Muscle of leg (tissue), 9 donors: ENCODE results near the gene KRT77. TPM values are rescaled to one million over a fixed set of nuclear protein-coding genes. Genes with fewer than 3 reads are reported as not detected.

Experiments
- polyA plus RNA-seq, 8 donors: library from polyadenylated mRNA; unstranded; fragments of 120-200 nt; gene quantifications; one replicate each; pipeline versions ENCODE4 v1.2.1 to v1.2.3, GENCODE V29; 2013; ENCODE audit warnings: inconsistent platforms in 1 of 8, low replicate concordance in 1 of 8; ENCODE audit not compliant: insufficient read length in 8 of 8, insufficient read depth in 1 of 8
- total RNA-seq: library from RNA; stranded (reverse); fragments of 120-200 nt; gene quantifications from one replicate; pipeline ENCODE4 v1.2.4, GENCODE V29; 2013

KRT77 gene
- total and polyA plus RNA-seq, 9 donors, result 0.08 to 0.61 TPM; not detected in 7

Other genes with a start within 250 kb of the KRT77 start
- not detected for gene KRT6C, start 229.7 kb downstream of the KRT77 start, total RNA-seq
- under 1 TPM in 1 of 8 donors, not detected in 7; 0.32 TPM for gene KRT6C, start 229.7 kb downstream of the KRT77 start, polyA plus RNA-seq
- gene KRT6A, start 210.3 kb downstream of the KRT77 start, total RNA-seq, result not detected
- gene KRT6A, start 210.3 kb downstream of the KRT77 start, polyA plus RNA-seq, result 10 to 100 TPM in 1 of 8 donors, under 1 TPM in 3, not detected in 4; 0.05 to 26.4 (median 0.63) TPM
- 0.66 TPM for gene KRT5, start 183.1 kb downstream of the KRT77 start, total RNA-seq
- gene KRT5, start 183.1 kb downstream of the KRT77 start, polyA plus RNA-seq, result 100 to 1,000 TPM in 1 of 8 donors, 10 to 100 TPM in 1, 1 to 10 TPM in 1, under 1 TPM in 5; 0.21 to 383 (median 0.62) TPM
- gene KRT71, start 150.4 kb downstream of the KRT77 start, total RNA-seq, result not detected
- not detected for gene KRT71, start 150.4 kb downstream of the KRT77 start, polyA plus RNA-seq
- not detected for gene KRT74, start 129.7 kb downstream of the KRT77 start, total RNA-seq
- under 1 TPM in 1 of 8 donors, not detected in 7; 0.09 TPM for gene KRT74, start 129.7 kb downstream of the KRT77 start, polyA plus RNA-seq
- not detected for gene KRT72, start 102.1 kb downstream of the KRT77 start, total RNA-seq
- not detected for gene KRT72, start 102.1 kb downstream of the KRT77 start, polyA plus RNA-seq
- gene KRT73, start 85.0 kb downstream of the KRT77 start, total RNA-seq, result 0.09 TPM
- gene KRT73, start 85.0 kb downstream of the KRT77 start, polyA plus RNA-seq, result under 1 TPM in 1 of 8 donors, not detected in 7; 0.12 TPM
- not detected for gene KRT2, start 51.3 kb downstream of the KRT77 start, total RNA-seq
- gene KRT2, start 51.3 kb downstream of the KRT77 start, polyA plus RNA-seq, result under 1 TPM in 2 of 8 donors, not detected in 6; 0.11 to 0.18 TPM
- gene KRT1, start 23.1 kb downstream of the KRT77 start, total RNA-seq, result 0.35 TPM
- 100 to 1,000 TPM in 1 of 8 donors, 10 to 100 TPM in 1, 1 to 10 TPM in 4, under 1 TPM in 2; 0.47 to 193 (median 1.9) TPM for gene KRT1, start 23.1 kb downstream of the KRT77 start, polyA plus RNA-seq
- gene KRT76, start 73.8 kb upstream of the KRT77 start, total RNA-seq, result not detected
- gene KRT76, start 73.8 kb upstream of the KRT77 start, polyA plus RNA-seq, result not detected
- gene KRT3, start 92.6 kb upstream of the KRT77 start, total RNA-seq, result not detected
- under 1 TPM in 1 of 8 donors, not detected in 7; 0.13 TPM for gene KRT3, start 92.6 kb upstream of the KRT77 start, polyA plus RNA-seq
- 0.04 TPM for gene KRT4, start 110.6 kb upstream of the KRT77 start, total RNA-seq
- gene KRT4, start 110.6 kb upstream of the KRT77 start, polyA plus RNA-seq, result 100 to 1,000 TPM in 1 of 8 donors, 1 to 10 TPM in 1, under 1 TPM in 5, not detected in 1; 0.04 to 178 (median 0.50) TPM
- gene KRT79, start 130.8 kb upstream of the KRT77 start, total RNA-seq, result not detected
- not detected for gene KRT79, start 130.8 kb upstream of the KRT77 start, polyA plus RNA-seq
- gene KRT78, start 145.5 kb upstream of the KRT77 start, total RNA-seq, result not detected
- gene KRT78, start 145.5 kb upstream of the KRT77 start, polyA plus RNA-seq, result 1 to 10 TPM in 1 of 8 donors, under 1 TPM in 2, not detected in 5; 0.05 to 2.8 (median 0.79) TPM
- gene KRT8, start 201.6 kb upstream of the KRT77 start, total RNA-seq, result 1.1 TPM
- 10 to 100 TPM in 3 of 8 donors, 1 to 10 TPM in 5; 1.3 to 56.7 (median 4.6) TPM for gene KRT8, start 201.6 kb upstream of the KRT77 start, polyA plus RNA-seq
- 4.3 TPM for gene KRT18, start 245.6 kb upstream of the KRT77 start, total RNA-seq
- 10 to 100 TPM in 3 of 8 donors, 1 to 10 TPM in 5; 3.6 to 39.0 (median 5.2) TPM for gene KRT18, start 245.6 kb upstream of the KRT77 start, polyA plus RNA-seq